OCI-LY7 (cell line): ENCODE measurements around the gene SART3. TPM values are rescaled to one million over a fixed set of nuclear protein-coding genes. Genes with fewer than 3 reads are reported as not detected.

Experiments
- BruUV-seq: library from RNA; stranded (reverse); fragments of 400-500 nt; replicated peaks from 2 replicates; lab custom pipeline; 2021; lab: Mats Ljungman, UMichigan
- CTCF ChIA-PET: fragments of 300-600 bp; sonication (Branson Sonifier 250); formaldehyde crosslinking; loops from one replicate; lab custom pipeline; 2022; ENCODE audit warnings: antibody characterized with exemption; ENCODE audit not compliant: unreplicated experiment; lab: Charles Lee
- POLR2A ChIA-PET: fragments of 300-600 bp; sonication (Branson Sonifier 250); formaldehyde crosslinking; loops from one replicate; lab custom pipeline; 2022; ENCODE audit warnings: antibody characterized with exemption; lab: Charles Lee
- DNase-seq: peaks from one replicate; pipeline ENCODE4 v3.0.0-alpha.2; 2015; ENCODE audit warnings: low spot score
- H2AFZ ChIP-seq: fragments of 200-600 bp; sonication (generic), shearing (Covaris generic); 2 replicates; pipeline ENCODE4 v1.6.1; 2014; ENCODE audit warnings: mild to moderate bottlenecking, antibody characterized with exemption, low read length, moderate library complexity
- H3K27ac ChIP-seq: fragments of 200-600 bp; sonication (generic); 2 replicates; pipeline ENCODE4 v1.5.1; 2014; ENCODE audit warnings: mixed run types, low read depth, mild to moderate bottlenecking, moderate library complexity, low read length, inconsistent platforms; ENCODE audit not compliant: poor library complexity, severe bottlenecking
- H3K36me3 ChIP-seq: fragments of 200-600 bp; sonication (generic); 2 replicates; pipeline ENCODE4 v1.6.1; 2014; ENCODE audit warnings: mild to moderate bottlenecking, antibody characterized with exemption, low read length, moderate library complexity, mixed read lengths; ENCODE audit not compliant: insufficient read depth
- H3K4me1 ChIP-seq: fragments of 200-600 bp; sonication (generic); 2 replicates; pipeline ENCODE4 v1.5.1; 2014; ENCODE audit warnings: mild to moderate bottlenecking, low read length; ENCODE audit not compliant: insufficient read depth, poor library complexity, severe bottlenecking
- H3K4me2 ChIP-seq: fragments of 200-600 bp; sonication (generic); 2 replicates; pipeline ENCODE4 v1.6.1; 2014; ENCODE audit warnings: mild to moderate bottlenecking, low read length
- H3K4me3 ChIP-seq: fragments of 200-600 bp; sonication (generic); 2 replicates; pipeline ENCODE4 v1.5.1; 2014; ENCODE audit warnings: mild to moderate bottlenecking, low read depth, low read length; ENCODE audit not compliant: poor library complexity, severe bottlenecking
- H3K79me2 ChIP-seq: fragments of 200-600 bp; sonication (generic); 2 replicates; pipeline ENCODE4 v1.6.1; 2016; ENCODE audit warnings: low read depth, mild to moderate bottlenecking, low read length, moderate library complexity, mixed read lengths; ENCODE audit not compliant: insufficient read depth
- H3K9me2 ChIP-seq: fragments of 200-600 bp; sonication (generic); 2 replicates; pipeline ENCODE4 v1.6.1; 2016; ENCODE audit warnings: mild to moderate bottlenecking, low read length, mixed read lengths; ENCODE audit not compliant: insufficient read depth
- H3K9me3 ChIP-seq: fragments of 200-600 bp; sonication (generic); 2 replicates; pipeline ENCODE4 v1.6.1; 2014; ENCODE audit warnings: mild to moderate bottlenecking, mixed run types, low read length, mixed read lengths
- H4K20me1 ChIP-seq: fragments of 200-600 bp; sonication (generic); 2 replicates; pipeline ENCODE4 v1.6.1; 2014; ENCODE audit warnings: mild to moderate bottlenecking, antibody characterized with exemption, low read length, moderate library complexity, mixed read lengths; ENCODE audit not compliant: insufficient read depth
- CTCF ChIP-seq: fragments of 200-600 bp; sonication (generic); conservative IDR thresholded peaks from 2 replicates; pipeline ENCODE4 v1.5.1; 2014; ENCODE audit warnings: mild to moderate bottlenecking, antibody characterized with exemption, low read length, moderate library complexity, mixed read lengths
- EZH2phosphoT487 ChIP-seq: fragments of 200-600 bp; sonication (generic); IDR thresholded peaks from 2 replicates; pipeline ENCODE4 v1.6.1; 2018; ENCODE audit warnings: low read depth, borderline replicate concordance, mild to moderate bottlenecking, mixed run types, antibody characterized with exemption, low read length, moderate library complexity, mixed read lengths
- intact Hi-C: fragments of 100-400 bp; cut with micrococcal nuclease; formaldehyde crosslinking; loops from one replicate; pipeline ENCODE4 v1.10.0; 2022; ENCODE audit not compliant: unreplicated experiment
- total RNA-seq, 2 experiments: library from RNA; depleted of rRNA in 1 of 2; stranded (reverse); fragments of >200 nt in 1 of 2; shearing (Covaris generic) in 1 of 2; gene quantifications; 2 replicates each; pipeline ENCODE4 v1.2.3, GENCODE V29; 2014 to 2022

Gene SART3
- total RNA-seq, 2 experiments from 2014 or later, result 143 to 211 TPM

DNA sequence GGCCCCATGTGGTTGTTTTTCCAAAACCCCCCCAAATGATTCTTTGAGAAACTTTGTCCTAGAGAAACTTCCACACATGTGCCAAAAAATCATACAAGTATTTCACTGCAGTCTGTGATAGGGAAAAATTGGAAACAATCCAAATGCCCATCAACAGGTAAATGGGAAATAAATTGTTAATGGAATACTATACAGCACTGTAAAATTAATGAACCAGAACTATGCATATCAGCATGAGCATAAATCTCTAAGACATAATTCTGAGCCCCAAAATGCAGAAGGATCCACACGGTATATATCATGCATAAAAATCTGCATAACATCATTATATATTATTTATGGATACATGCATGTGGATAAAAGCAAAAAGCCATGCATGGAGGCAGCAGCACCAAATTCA lies 51.2 kb downstream of the SART3 start:
- Histone ChIP-seq H4K20me1 (no peaks in the 10 kb centered on the region), H3K27ac (no peak overlapping the region), H3K4me2 (no peak overlapping the region), H3K9me3 (peaks cover 6% of the 10 kb centered on the region; the same call in 1 of the 2 replicates), H3K9me2 (no peaks in the 10 kb centered on the region), H3K4me1 (peaks cover 11% of the 10 kb centered on the region), H3K4me3 (no peak overlapping the region), H3K79me2 (no peaks in the 10 kb centered on the region), H2AFZ (no peak overlapping the region), H3K36me3 (no peaks in the 10 kb centered on the region)
- no peak for TF ChIP-seq EZH2phosphoT487
- TF ChIP-seq CTCF, result no peak
- no peak for DNase-seq
- BruUV-seq, result no TSS peak
- ChIA-PET POLR2A (no interaction called here), CTCF (no interaction called here)
- intact Hi-C loops, result loop anchor here (5.0 to 10.0 kb wide), 3 partner anchors 518 to 745 kb away; partner anchors contain the start of gene PRDM4

- BruUV-seq, result no TSS peak
- Histone ChIP-seq H3K4me2 (no peak overlapping the region), H3K36me3 (no peaks in the 10 kb centered on the region), H3K9me3 (peaks cover 15% of the 10 kb centered on the region; the same call in 1 of the 2 replicates), H3K4me3 (no peak overlapping the region), H2AFZ (no peak overlapping the region), H4K20me1 (no peaks in the 10 kb centered on the region), H3K9me2 (no peaks in the 10 kb centered on the region), H3K4me1 (peaks cover 11% of the 10 kb centered on the region), H3K79me2 (no peaks in the 10 kb centered on the region), H3K27ac (no peak overlapping the region)
- intact Hi-C loops, result no loop called here
- TF ChIP-seq CTCF (no peak), EZH2phosphoT487 (no peak)
- CTCF ChIA-PET, result no interaction called here
- POLR2A ChIA-PET, result interaction anchor here (0.5 to 0.7 kb wide), 2 partner anchors 15 to 607 kb away, joined by 3 to 4 read pairs; no protein-coding TSS in a partner anchor
- no peak for DNase-seq
Measured at GRCh38 chr12:108507971-108508642, 52.9 kb downstream of the SART3 start.

DNA sequence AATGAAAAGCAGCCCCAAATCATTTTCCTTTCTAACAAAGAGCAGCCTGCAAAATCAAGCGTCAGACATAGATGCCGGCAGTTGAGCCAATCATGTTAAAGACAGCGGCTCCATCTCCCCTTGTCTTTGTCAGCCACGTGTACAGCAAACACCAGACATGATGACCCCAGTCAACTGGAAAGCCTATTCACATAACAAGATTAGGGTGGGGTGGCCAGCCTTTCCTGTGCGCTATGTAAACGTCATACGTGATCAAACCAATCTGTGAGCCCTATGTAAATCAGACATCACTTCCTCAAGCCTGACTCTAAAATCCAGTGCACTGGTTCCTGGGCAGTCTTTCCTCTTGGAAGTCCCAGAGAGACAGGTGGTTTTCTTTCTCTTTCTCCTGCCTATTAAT lies 55.8 kb downstream of the SART3 start:
- ChIA-PET CTCF (no interaction called here), POLR2A (no interaction called here)
- BruUV-seq, result no TSS peak
- Histone ChIP-seq H3K4me2 (no peak overlapping the region), H3K79me2 (no peaks in the 10 kb centered on the region), H3K27ac (no peak overlapping the region), H3K36me3 (no peaks in the 10 kb centered on the region), H3K4me1 (no peaks in the 10 kb centered on the region), H3K9me3 (peaks cover 18% of the 10 kb centered on the region; the same call in 1 of the 2 replicates), H3K4me3 (no peak overlapping the region), H3K9me2 (no peaks in the 10 kb centered on the region), H2AFZ (no peak overlapping the region), H4K20me1 (no peaks in the 10 kb centered on the region)
- TF ChIP-seq CTCF, result no peak
- no peak for TF ChIP-seq EZH2phosphoT487
- DNase-seq, result no peak
- intact Hi-C loops, result no loop called here
